ENCODE results near the gene SNPH. TPM values are rescaled to one million over a fixed set of nuclear protein-coding genes. Genes with fewer than 3 reads are reported as not detected.

SNPH gene
- total RNA-seq, 1 experiment from 2014 or later, result 2.0 TPM

GRCh38 chr20:1277529-1278322, 11.6 kb downstream of the SNPH start:
- H3K27me3 Mint-ChIP-seq (ENCODE audit: unreplicated experiment), result no peaks in the 10 kb centered on the region
- H3K9me3 Mint-ChIP-seq (ENCODE audit: low read depth, unreplicated experiment), result no peaks in the 10 kb centered on the region
- H3K36me3 Mint-ChIP-seq (ENCODE audit: insufficient read depth, unreplicated experiment), result peaks cover 4% of the 10 kb centered on the region
- no peak for DNase-seq
- no peak overlapping the region for H3K27ac Mint-ChIP-seq (ENCODE audit: unreplicated experiment)
- TF ChIP-seq CTCF (IDR thresholded peaks at IDR 0.05; ENCODE audit: unreplicated experiment), result no peak
- peaks cover 9% of the 10 kb centered on the region for H3K4me1 Mint-ChIP-seq (ENCODE audit: low read depth, unreplicated experiment)
- CTCF ChIA-PET, result no interaction called here
- BruUV-seq (replicated peaks), result no TSS peak
- intact Hi-C loops (cut with micrococcal nuclease; ENCODE audit: unreplicated experiment), result no loop called here
- no peak overlapping the region for H3K4me3 Mint-ChIP-seq (ENCODE audit: low read depth, unreplicated experiment)

DNA sequence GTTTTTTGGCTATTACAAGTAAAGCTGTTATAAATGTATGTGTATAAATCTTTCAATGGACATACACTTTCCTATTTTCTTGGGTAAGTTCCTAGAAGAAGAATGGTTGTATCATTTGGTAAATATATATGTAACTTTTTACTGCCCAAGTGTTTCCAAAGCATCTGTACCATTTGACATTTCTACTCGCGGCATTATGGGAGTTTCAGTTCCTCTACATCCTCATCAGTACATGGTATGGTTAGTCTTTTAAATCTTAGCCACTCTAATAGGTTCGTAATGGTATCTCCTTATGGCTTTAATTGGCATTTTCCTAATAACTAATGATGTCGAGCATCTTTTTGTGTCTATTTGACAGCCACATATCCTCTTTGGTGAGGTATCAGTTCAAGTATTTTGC, 12.9 kb downstream of the SNPH start:
- no peak for TF ChIP-seq CTCF (IDR thresholded peaks at IDR 0.05; ENCODE audit: unreplicated experiment)
- Mint-ChIP-seq H3K27me3 (ENCODE audit: unreplicated experiment) (peaks cover 2% of the 10 kb centered on the region), H3K27ac (ENCODE audit: unreplicated experiment) (no peak overlapping the region), H3K36me3 (ENCODE audit: insufficient read depth, unreplicated experiment) (peaks cover 4% of the 10 kb centered on the region), H3K4me1 (ENCODE audit: low read depth, unreplicated experiment) (peaks cover 9% of the 10 kb centered on the region), H3K4me3 (ENCODE audit: low read depth, unreplicated experiment) (no peak overlapping the region), H3K9me3 (ENCODE audit: low read depth, unreplicated experiment) (no peaks in the 10 kb centered on the region)
- CTCF ChIA-PET, result no interaction called here
- no peak for DNase-seq
- BruUV-seq (replicated peaks), result no TSS peak
- intact Hi-C loops (cut with micrococcal nuclease; ENCODE audit: unreplicated experiment), result no loop called here

GRCh38 chr20:1280195-1281102, 14.4 kb downstream of the SNPH start:
- no peak for TF ChIP-seq CTCF (IDR thresholded peaks at IDR 0.05; ENCODE audit: unreplicated experiment)
- H3K27me3 Mint-ChIP-seq (ENCODE audit: unreplicated experiment), result peaks cover 14% of the 10 kb centered on the region
- no peak for DNase-seq
- no peak overlapping the region for H3K27ac Mint-ChIP-seq (ENCODE audit: unreplicated experiment)
- no peak overlapping the region for H3K4me3 Mint-ChIP-seq (ENCODE audit: low read depth, unreplicated experiment)
- intact Hi-C loops (cut with micrococcal nuclease; ENCODE audit: unreplicated experiment), result no loop called here
- H3K9me3 Mint-ChIP-seq (ENCODE audit: low read depth, unreplicated experiment), result no peaks in the 10 kb centered on the region
- H3K36me3 Mint-ChIP-seq (ENCODE audit: insufficient read depth, unreplicated experiment), result peaks cover 4% of the 10 kb centered on the region
- peaks cover 9% of the 10 kb centered on the region for H3K4me1 Mint-ChIP-seq (ENCODE audit: low read depth, unreplicated experiment)
- no TSS peak for BruUV-seq (replicated peaks)
- CTCF ChIA-PET, result interaction anchor here (0.6 kb wide), 1 partner anchor 1343 kb away, joined by 4 read pairs; no protein-coding TSS in a partner anchor

DNA sequence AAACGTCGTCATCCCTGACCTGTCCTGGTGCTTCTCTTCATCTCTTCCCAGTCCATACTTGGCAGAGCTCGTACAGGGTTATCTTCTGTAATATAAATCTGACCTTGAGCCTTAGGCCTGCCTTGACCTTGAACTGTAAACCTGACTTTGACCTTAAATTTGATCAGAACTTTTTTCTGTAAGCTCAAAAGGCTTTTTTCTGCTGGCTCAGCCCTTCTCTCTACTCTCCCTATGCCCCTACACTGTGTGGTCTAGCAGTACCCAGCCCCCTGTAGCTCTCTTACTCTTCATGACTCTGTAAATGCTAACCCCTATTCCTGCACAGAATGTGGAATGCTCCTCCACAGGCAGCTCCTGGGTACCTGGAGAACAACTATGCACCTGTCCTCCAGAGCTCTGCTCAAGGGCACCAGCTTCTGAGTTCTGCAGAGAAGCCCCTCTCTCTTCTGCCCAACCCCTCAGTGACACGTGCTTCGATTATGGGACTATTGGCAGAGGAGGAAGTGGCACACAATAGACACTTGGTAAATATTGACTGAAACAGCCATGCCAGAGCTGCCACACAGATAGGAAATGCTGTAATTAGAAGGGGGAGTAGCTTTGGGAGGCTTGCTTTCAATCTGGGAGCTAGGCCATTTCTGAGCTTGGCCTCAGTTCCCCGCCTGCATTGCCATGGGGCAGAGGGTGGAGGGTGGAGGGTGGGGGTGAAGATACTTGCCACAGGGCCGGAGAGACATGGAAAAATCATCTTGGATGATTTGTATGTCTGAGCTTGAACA, 15.4 kb downstream of the SNPH start:
- Mint-ChIP-seq H3K4me3 (ENCODE audit: low read depth, unreplicated experiment) (no peak overlapping the region), H3K27me3 (ENCODE audit: unreplicated experiment) (peaks cover 23% of the 10 kb centered on the region), H3K4me1 (ENCODE audit: low read depth, unreplicated experiment) (peaks cover 9% of the 10 kb centered on the region), H3K36me3 (ENCODE audit: insufficient read depth, unreplicated experiment) (peaks cover 4% of the 10 kb centered on the region), H3K27ac (ENCODE audit: unreplicated experiment) (no peak overlapping the region), H3K9me3 (ENCODE audit: low read depth, unreplicated experiment) (no peaks in the 10 kb centered on the region)
- BruUV-seq (replicated peaks), result no TSS peak
- DNase-seq, result no peak
- intact Hi-C loops (cut with micrococcal nuclease; ENCODE audit: unreplicated experiment), result no loop called here
- CTCF ChIA-PET, result no interaction called here
- TF ChIP-seq CTCF (IDR thresholded peaks at IDR 0.05; ENCODE audit: unreplicated experiment), result no peak

Measured in Calu3 (cell line).